OCI-LY7 (cell line): ENCODE data around the gene IGDCC3. TPM values are rescaled to one million over a fixed set of nuclear protein-coding genes. Genes with fewer than 3 reads are reported as not detected.

Experiments
- BruUV-seq: library from RNA; stranded (reverse); fragments of 400-500 nt; replicated peaks from 2 replicates; lab custom pipeline; 2021; lab: Mats Ljungman, UMichigan
- CTCF ChIA-PET: fragments of 300-600 bp; sonication (Branson Sonifier 250); formaldehyde crosslinking; loops from one replicate; lab custom pipeline; 2022; ENCODE audit warnings: antibody characterized with exemption; ENCODE audit not compliant: unreplicated experiment; lab: Charles Lee
- POLR2A ChIA-PET: fragments of 300-600 bp; sonication (Branson Sonifier 250); formaldehyde crosslinking; loops from one replicate; lab custom pipeline; 2022; ENCODE audit warnings: antibody characterized with exemption; lab: Charles Lee
- DNase-seq: peaks from one replicate; pipeline ENCODE4 v3.0.0-alpha.2; 2015; ENCODE audit warnings: low spot score
- H2AFZ ChIP-seq: fragments of 200-600 bp; sonication (generic), shearing (Covaris generic); 2 replicates; pipeline ENCODE4 v1.6.1; 2014; ENCODE audit warnings: mild to moderate bottlenecking, antibody characterized with exemption, low read length, moderate library complexity
- H3K27ac ChIP-seq: fragments of 200-600 bp; sonication (generic); 2 replicates; pipeline ENCODE4 v1.5.1; 2014; ENCODE audit warnings: mixed run types, low read depth, mild to moderate bottlenecking, moderate library complexity, low read length, inconsistent platforms; ENCODE audit not compliant: poor library complexity, severe bottlenecking
- H3K36me3 ChIP-seq: fragments of 200-600 bp; sonication (generic); 2 replicates; pipeline ENCODE4 v1.6.1; 2014; ENCODE audit warnings: mild to moderate bottlenecking, antibody characterized with exemption, low read length, moderate library complexity, mixed read lengths; ENCODE audit not compliant: insufficient read depth
- H3K4me1 ChIP-seq: fragments of 200-600 bp; sonication (generic); 2 replicates; pipeline ENCODE4 v1.5.1; 2014; ENCODE audit warnings: mild to moderate bottlenecking, low read length; ENCODE audit not compliant: insufficient read depth, poor library complexity, severe bottlenecking
- H3K4me2 ChIP-seq: fragments of 200-600 bp; sonication (generic); 2 replicates; pipeline ENCODE4 v1.6.1; 2014; ENCODE audit warnings: mild to moderate bottlenecking, low read length
- H3K4me3 ChIP-seq: fragments of 200-600 bp; sonication (generic); 2 replicates; pipeline ENCODE4 v1.5.1; 2014; ENCODE audit warnings: mild to moderate bottlenecking, low read depth, low read length; ENCODE audit not compliant: poor library complexity, severe bottlenecking
- H3K79me2 ChIP-seq: fragments of 200-600 bp; sonication (generic); 2 replicates; pipeline ENCODE4 v1.6.1; 2016; ENCODE audit warnings: low read depth, mild to moderate bottlenecking, low read length, moderate library complexity, mixed read lengths; ENCODE audit not compliant: insufficient read depth
- H3K9me2 ChIP-seq: fragments of 200-600 bp; sonication (generic); 2 replicates; pipeline ENCODE4 v1.6.1; 2016; ENCODE audit warnings: mild to moderate bottlenecking, low read length, mixed read lengths; ENCODE audit not compliant: insufficient read depth
- H3K9me3 ChIP-seq: fragments of 200-600 bp; sonication (generic); 2 replicates; pipeline ENCODE4 v1.6.1; 2014; ENCODE audit warnings: mild to moderate bottlenecking, mixed run types, low read length, mixed read lengths
- H4K20me1 ChIP-seq: fragments of 200-600 bp; sonication (generic); 2 replicates; pipeline ENCODE4 v1.6.1; 2014; ENCODE audit warnings: mild to moderate bottlenecking, antibody characterized with exemption, low read length, moderate library complexity, mixed read lengths; ENCODE audit not compliant: insufficient read depth
- EZH2phosphoT487 ChIP-seq: fragments of 200-600 bp; sonication (generic); IDR thresholded peaks from 2 replicates; pipeline ENCODE4 v1.6.1; 2018; ENCODE audit warnings: low read depth, borderline replicate concordance, mild to moderate bottlenecking, mixed run types, antibody characterized with exemption, low read length, moderate library complexity, mixed read lengths
- intact Hi-C: fragments of 100-400 bp; cut with micrococcal nuclease; formaldehyde crosslinking; loops from one replicate; pipeline ENCODE4 v1.10.0; 2022; ENCODE audit not compliant: unreplicated experiment
- total RNA-seq, 2 experiments: library from RNA; depleted of rRNA in 1 of 2; stranded (reverse); fragments of >200 nt in 1 of 2; shearing (Covaris generic) in 1 of 2; gene quantifications; 2 replicates each; pipeline ENCODE4 v1.2.3, GENCODE V29; 2014 to 2022
- TF ChIP-seq, protein P1 (sequence below): fragments of 200-600 bp; sonication (generic); conservative IDR thresholded peaks from 2 replicates; pipeline ENCODE4 v1.5.1; 2014; ENCODE audit warnings: mild to moderate bottlenecking, antibody characterized with exemption, low read length, moderate library complexity, mixed read lengths

IGDCC3 gene
- total RNA-seq, 2 experiments from 2014 or later = not detected

DNA sequence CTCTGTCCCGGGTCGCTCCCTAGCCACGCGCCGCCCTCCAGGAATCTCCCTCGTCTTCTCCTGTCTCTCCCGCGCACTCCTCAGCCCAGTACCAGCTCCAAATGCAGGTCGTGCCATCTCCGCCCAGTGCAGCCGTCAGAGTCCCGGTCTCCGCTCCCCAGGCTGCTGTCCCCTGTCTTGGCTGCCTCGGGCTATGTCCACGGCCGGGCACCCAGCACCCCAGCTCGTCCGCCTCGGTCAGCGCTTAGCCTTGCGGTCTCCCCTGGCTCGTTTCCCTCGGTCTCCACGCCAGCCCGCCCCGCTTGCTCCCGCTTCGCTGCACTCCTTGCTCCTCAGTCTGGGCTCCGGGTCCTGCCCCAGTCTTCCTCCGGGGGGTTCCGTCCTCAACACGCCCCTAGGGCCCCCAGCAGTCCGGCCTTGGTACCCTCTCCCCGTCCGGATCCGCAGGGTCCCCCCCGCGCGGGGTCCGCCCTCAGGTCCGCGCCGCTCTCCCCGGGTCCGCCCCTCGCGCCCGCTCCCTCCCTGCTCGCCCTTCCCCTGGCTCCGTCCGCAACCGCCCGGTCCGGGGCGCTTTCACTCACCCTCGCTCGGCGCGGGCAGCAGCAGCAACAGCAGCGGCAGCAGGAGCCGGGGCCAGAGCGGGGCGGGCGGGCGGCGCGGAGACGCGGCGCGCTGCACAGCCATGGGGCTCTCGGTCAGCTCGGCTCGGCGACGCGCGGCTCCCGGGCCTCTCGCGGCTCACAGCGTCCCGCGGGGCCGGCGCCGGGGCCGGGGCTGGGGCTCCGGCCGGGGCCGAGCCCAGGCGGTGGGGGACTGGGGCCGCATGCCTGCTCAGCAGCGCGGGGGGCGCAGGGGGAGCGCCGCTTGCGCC, 462 bp downstream of the IGDCC3 start:
- Histone ChIP-seq H3K4me1 (no peaks in the 10 kb centered on the region), H3K79me2 (no peaks in the 10 kb centered on the region), H3K27ac (no peak overlapping the region), H2AFZ (no peak overlapping the region), H3K9me3 (no peaks in the 10 kb centered on the region), H3K4me2 (no peak overlapping the region), H3K9me2 (no peaks in the 10 kb centered on the region), H4K20me1 (no peaks in the 10 kb centered on the region), H3K36me3 (no peaks in the 10 kb centered on the region), H3K4me3 (no peak overlapping the region)
- ChIA-PET CTCF (no interaction called here), POLR2A (no interaction called here)
- intact Hi-C loops = no loop called here
- no peak for TF ChIP-seq EZH2phosphoT487
- TF ChIP-seq, protein P1, sequence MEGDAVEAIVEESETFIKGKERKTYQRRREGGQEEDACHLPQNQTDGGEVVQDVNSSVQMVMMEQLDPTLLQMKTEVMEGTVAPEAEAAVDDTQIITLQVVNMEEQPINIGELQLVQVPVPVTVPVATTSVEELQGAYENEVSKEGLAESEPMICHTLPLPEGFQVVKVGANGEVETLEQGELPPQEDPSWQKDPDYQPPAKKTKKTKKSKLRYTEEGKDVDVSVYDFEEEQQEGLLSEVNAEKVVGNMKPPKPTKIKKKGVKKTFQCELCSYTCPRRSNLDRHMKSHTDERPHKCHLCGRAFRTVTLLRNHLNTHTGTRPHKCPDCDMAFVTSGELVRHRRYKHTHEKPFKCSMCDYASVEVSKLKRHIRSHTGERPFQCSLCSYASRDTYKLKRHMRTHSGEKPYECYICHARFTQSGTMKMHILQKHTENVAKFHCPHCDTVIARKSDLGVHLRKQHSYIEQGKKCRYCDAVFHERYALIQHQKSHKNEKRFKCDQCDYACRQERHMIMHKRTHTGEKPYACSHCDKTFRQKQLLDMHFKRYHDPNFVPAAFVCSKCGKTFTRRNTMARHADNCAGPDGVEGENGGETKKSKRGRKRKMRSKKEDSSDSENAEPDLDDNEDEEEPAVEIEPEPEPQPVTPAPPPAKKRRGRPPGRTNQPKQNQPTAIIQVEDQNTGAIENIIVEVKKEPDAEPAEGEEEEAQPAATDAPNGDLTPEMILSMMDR = no peak
- no peak for DNase-seq
- no TSS peak for BruUV-seq

DNA sequence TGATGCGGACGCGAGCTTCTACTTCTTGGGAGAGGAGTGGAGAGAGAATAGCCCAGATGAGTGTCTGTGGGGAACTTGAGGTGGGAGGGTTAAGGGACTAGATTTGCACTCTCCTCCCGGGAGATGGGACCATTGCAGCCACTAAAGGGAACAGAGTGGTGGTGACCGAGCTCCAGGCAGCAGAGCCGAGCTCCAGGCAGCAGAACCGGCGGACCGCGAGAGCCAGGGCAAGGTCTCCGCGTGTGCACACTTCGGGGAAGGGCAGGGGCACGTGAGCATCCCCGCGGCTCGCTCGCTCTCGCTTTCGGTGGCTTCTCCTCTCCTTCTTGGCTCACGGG, 1.1 kb downstream of the IGDCC3 start:
- Histone ChIP-seq H3K27ac (no peak overlapping the region), H3K4me3 (no peak overlapping the region), H2AFZ (no peak overlapping the region), H3K9me3 (no peaks in the 10 kb centered on the region), H3K4me1 (no peaks in the 10 kb centered on the region), H3K79me2 (no peaks in the 10 kb centered on the region), H4K20me1 (no peaks in the 10 kb centered on the region), H3K9me2 (no peaks in the 10 kb centered on the region), H3K36me3 (no peaks in the 10 kb centered on the region), H3K4me2 (no peak overlapping the region)
- BruUV-seq = no TSS peak
- CTCF ChIA-PET = no interaction called here
- no peak for DNase-seq
- intact Hi-C loops = no loop called here
- POLR2A ChIA-PET = interaction anchor here (0.9 kb wide), 1 partner anchor 195 kb away, joined by 4 read pairs; no protein-coding TSS in a partner anchor
- TF ChIP-seq EZH2phosphoT487 = no peak
- TF ChIP-seq, protein P1 = no peak
